HFF-Myc (cell line): ENCODE measurements around the gene RNGTT.

Source experiments
- DNase-seq: peaks from one replicate; pipeline ENCODE4 v3.0.0-alpha.2; 2011; ENCODE audit warnings: low read depth; ENCODE audit errors: extremely low read depth
- H3K4me3 ChIP-seq: replicated peaks from 2 replicates; pipeline ENCODE4 v1.5.1; 2011; ENCODE audit warnings: low read depth, mild to moderate bottlenecking, control low read depth, low read length
- CTCF ChIP-seq: IDR thresholded peaks from 2 replicates; pipeline ENCODE4 v1.5.1; 2012; ENCODE audit warnings: mild to moderate bottlenecking, low read depth, low read length, control low read depth; ENCODE audit errors: missing control alignments

The RNGTT gene

GRCh38 chr6:88856566-88856965, 106.9 kb downstream of the RNGTT start:
- TF ChIP-seq CTCF = no peak
- no peak for DNase-seq

GRCh38 chr6:88855541-88856147, 107.8 kb downstream of the RNGTT start:
- no peak for TF ChIP-seq CTCF
- peak; percentile 47 for DNase-seq
- H3K4me3 ChIP-seq = no peak overlapping the region

More at GRCh38 chr6:88856566-88856965, 106.9 kb downstream of the RNGTT start:
- H3K4me3 ChIP-seq = no peak overlapping the region

GRCh38 chr6:88852775-88853174, 110.6 kb downstream of the RNGTT start:
- peak; percentile 2 for DNase-seq
- no peak overlapping the region for H3K4me3 ChIP-seq
- no peak for TF ChIP-seq CTCF

GRCh38 chr6:88852000-88852399, 111.4 kb downstream of the RNGTT start:
- DNase-seq = no peak
- TF ChIP-seq CTCF = no peak
- no peak overlapping the region for H3K4me3 ChIP-seq

- no peak for DNase-seq
- TF ChIP-seq CTCF = no peak
- no peak overlapping the region for H3K4me3 ChIP-seq
Measured at GRCh38 chr6:88848870-88849269, 114.5 kb downstream of the RNGTT start.

- peak; percentile 25 for DNase-seq
- no peak for TF ChIP-seq CTCF
Measured at GRCh38 chr6:88843040-88843439, 120.4 kb downstream of the RNGTT start.

GRCh38 chr6:88842320-88842719, 121.1 kb downstream of the RNGTT start:
- no peak overlapping the region for H3K4me3 ChIP-seq
- no peak for TF ChIP-seq CTCF

More at GRCh38 chr6:88843040-88843439, 120.4 kb downstream of the RNGTT start:
- H3K4me3 ChIP-seq = no peak overlapping the region

More at GRCh38 chr6:88842320-88842719, 121.1 kb downstream of the RNGTT start:
- no peak for DNase-seq
